ENCODE measurements around the gene SEMA3D. TPM values are rescaled to one million over a fixed set of nuclear protein-coding genes. Genes with fewer than 3 reads are reported as not detected.

Gene SEMA3D
- total RNA-seq, 1 experiment from 2014 or later: 0.61 TPM

DNA sequence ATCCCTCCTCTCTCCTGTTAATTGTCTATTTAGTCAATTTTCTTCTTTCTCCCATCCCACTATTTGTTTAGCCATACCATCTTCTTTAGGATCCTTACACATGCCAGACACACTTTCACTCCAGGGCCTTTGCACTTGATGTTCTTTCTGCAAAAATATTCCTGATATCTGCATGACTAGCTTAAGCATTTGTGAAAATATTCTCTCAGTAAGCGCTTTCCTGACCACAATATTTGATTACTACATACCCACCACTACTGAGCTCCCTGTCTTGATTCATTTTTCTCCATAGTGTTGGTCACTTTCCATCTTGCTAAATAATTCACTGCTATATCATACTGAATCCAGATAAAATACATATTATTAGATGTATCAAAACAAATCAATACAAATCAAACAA is 75.1 kb downstream of the SEMA3D start:
- Mint-ChIP-seq H3K9me3 (ENCODE audit: unreplicated experiment) (no peaks in the 10 kb centered on the region), H3K36me3 (ENCODE audit: insufficient read depth, unreplicated experiment) (no peaks in the 10 kb centered on the region), H3K27ac (ENCODE audit: unreplicated experiment) (no peak overlapping the region), H3K4me1 (ENCODE audit: low read depth, unreplicated experiment) (no peaks in the 10 kb centered on the region), H3K4me3 (ENCODE audit: unreplicated experiment) (no peak overlapping the region), H3K27me3 (ENCODE audit: insufficient read depth, unreplicated experiment) (peaks cover 4% of the 10 kb centered on the region)
- intact Hi-C loops (cut with micrococcal nuclease; ENCODE audit: unreplicated experiment): no loop called here
- H3K4me3 ChIP-seq (ENCODE audit: low read depth, low read length): no peak overlapping the region
- BruUV-seq (replicated peaks): no TSS peak
- TF ChIP-seq, protein P1, sequence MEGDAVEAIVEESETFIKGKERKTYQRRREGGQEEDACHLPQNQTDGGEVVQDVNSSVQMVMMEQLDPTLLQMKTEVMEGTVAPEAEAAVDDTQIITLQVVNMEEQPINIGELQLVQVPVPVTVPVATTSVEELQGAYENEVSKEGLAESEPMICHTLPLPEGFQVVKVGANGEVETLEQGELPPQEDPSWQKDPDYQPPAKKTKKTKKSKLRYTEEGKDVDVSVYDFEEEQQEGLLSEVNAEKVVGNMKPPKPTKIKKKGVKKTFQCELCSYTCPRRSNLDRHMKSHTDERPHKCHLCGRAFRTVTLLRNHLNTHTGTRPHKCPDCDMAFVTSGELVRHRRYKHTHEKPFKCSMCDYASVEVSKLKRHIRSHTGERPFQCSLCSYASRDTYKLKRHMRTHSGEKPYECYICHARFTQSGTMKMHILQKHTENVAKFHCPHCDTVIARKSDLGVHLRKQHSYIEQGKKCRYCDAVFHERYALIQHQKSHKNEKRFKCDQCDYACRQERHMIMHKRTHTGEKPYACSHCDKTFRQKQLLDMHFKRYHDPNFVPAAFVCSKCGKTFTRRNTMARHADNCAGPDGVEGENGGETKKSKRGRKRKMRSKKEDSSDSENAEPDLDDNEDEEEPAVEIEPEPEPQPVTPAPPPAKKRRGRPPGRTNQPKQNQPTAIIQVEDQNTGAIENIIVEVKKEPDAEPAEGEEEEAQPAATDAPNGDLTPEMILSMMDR (IDR thresholded peaks at IDR 0.05; ENCODE audit: insufficient read depth in 1 of 2, low read depth in 1 of 2, low read length in 1 of 2, severe bottlenecking in 1 of 2, unreplicated experiment in 1 of 2): no peak
- ChIA-PET CTCF (no interaction called here), POLR2A (no interaction called here)
- no peaks in the 10 kb centered on the region for H3K9me3 ChIP-seq
- H3K4me1 ChIP-seq: no peaks in the 10 kb centered on the region
- no peak for DNase-seq
- H3K36me3 ChIP-seq (ENCODE audit: control insufficient read depth, insufficient read depth, low read length): no peaks in the 10 kb centered on the region
- H3K27me3 ChIP-seq (replicated peaks; ENCODE audit: control insufficient read depth, insufficient read depth, low read length): no peaks in the 10 kb centered on the region

DNA sequence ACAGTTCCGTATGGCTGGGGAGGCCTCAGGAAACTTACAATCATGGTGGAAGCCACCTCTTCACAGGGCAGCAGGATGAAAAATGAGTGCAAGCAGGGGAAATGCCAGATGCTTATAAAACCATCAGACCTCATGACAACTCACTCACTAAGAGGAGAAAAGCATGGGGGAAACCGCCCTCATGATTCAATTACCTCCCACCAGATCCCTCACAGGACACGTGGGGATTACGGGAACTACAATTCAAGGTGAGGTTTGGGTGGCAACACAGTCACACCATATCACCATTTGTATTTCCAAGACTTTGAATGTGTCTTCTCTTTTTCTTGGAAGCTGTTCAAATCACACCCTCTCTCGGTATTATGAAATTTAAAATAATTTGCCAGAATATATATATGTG is 80.1 kb downstream of the SEMA3D start:
- H3K27ac Mint-ChIP-seq (ENCODE audit: unreplicated experiment): no peak overlapping the region
- no peaks in the 10 kb centered on the region for H3K36me3 Mint-ChIP-seq (ENCODE audit: insufficient read depth, unreplicated experiment)
- no peaks in the 10 kb centered on the region for H3K9me3 Mint-ChIP-seq (ENCODE audit: unreplicated experiment)
- CTCF ChIA-PET: no interaction called here
- Histone ChIP-seq H3K27me3 (replicated peaks; ENCODE audit: control insufficient read depth, insufficient read depth, low read length) (no peaks in the 10 kb centered on the region), H3K36me3 (ENCODE audit: control insufficient read depth, insufficient read depth, low read length) (no peaks in the 10 kb centered on the region), H3K9me3 (no peaks in the 10 kb centered on the region), H3K4me3 (ENCODE audit: low read depth, low read length) (no peak overlapping the region), H3K4me1 (peaks cover 4% of the 10 kb centered on the region; the same call in 1 of the 2 replicates)
- H3K4me3 Mint-ChIP-seq (ENCODE audit: unreplicated experiment): no peak overlapping the region
- intact Hi-C loops (cut with micrococcal nuclease; ENCODE audit: unreplicated experiment): no loop called here
- BruUV-seq (replicated peaks): no TSS peak
- H3K27me3 Mint-ChIP-seq (ENCODE audit: insufficient read depth, unreplicated experiment): peaks cover 4% of the 10 kb centered on the region
- H3K4me1 Mint-ChIP-seq (ENCODE audit: low read depth, unreplicated experiment): peaks cover 6% of the 10 kb centered on the region
- no peak for DNase-seq
- POLR2A ChIA-PET: no interaction called here
- TF ChIP-seq, protein P1 (IDR thresholded peaks at IDR 0.05; ENCODE audit: insufficient read depth in 1 of 2, low read depth in 1 of 2, low read length in 1 of 2, severe bottlenecking in 1 of 2, unreplicated experiment in 1 of 2): no peak

DNA sequence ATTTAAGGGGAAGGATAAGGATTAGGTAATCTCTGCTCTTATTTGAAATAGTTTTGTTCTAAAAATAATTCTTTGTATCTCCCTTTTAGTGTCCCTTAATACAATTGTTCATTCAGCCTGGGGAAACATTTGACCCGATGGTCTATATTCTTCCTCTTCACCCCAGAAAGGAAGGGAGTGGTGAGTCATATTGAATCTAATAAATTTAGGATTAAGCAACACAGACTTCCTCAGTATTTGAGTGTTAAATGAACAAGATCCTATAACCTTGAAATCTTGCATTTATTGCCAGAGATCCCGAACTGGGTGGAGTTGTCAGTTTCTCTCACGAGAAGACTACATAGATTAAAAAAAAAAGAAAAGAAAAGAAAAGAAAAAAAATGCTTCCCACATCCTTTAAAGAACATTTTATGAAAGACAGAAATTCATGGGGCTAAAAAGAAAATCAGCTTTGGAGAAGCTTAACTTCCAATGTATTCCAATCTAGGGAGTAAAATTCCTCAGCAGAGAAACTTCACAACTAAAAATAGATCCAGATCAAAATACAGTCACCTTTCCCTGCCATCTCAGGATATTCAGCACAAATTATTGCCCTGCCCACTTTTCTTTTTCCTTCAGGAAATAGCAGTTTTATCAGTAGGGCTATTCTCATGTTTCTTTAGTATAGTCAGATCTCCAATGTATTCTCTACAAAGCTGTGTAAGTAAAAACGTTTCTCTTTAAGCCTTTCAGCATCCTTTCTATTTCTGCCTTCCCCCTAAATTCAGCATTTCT is 82.2 kb downstream of the SEMA3D start:
- ChIA-PET CTCF (no interaction called here), POLR2A (no interaction called here)
- TF ChIP-seq, protein P1 (IDR thresholded peaks at IDR 0.05; ENCODE audit: insufficient read depth in 1 of 2, low read depth in 1 of 2, low read length in 1 of 2, severe bottlenecking in 1 of 2, unreplicated experiment in 1 of 2): no peak
- Mint-ChIP-seq H3K36me3 (ENCODE audit: insufficient read depth, unreplicated experiment) (no peaks in the 10 kb centered on the region), H3K4me3 (ENCODE audit: unreplicated experiment) (no peak overlapping the region), H3K27ac (ENCODE audit: unreplicated experiment) (no peak overlapping the region), H3K27me3 (ENCODE audit: insufficient read depth, unreplicated experiment) (peaks cover 4% of the 10 kb centered on the region), H3K9me3 (ENCODE audit: unreplicated experiment) (no peaks in the 10 kb centered on the region), H3K4me1 (ENCODE audit: low read depth, unreplicated experiment) (peaks cover 6% of the 10 kb centered on the region)
- peaks cover 4% of the 10 kb centered on the region; the same call in 1 of the 2 replicates for H3K4me1 ChIP-seq
- H3K27me3 ChIP-seq (replicated peaks; ENCODE audit: control insufficient read depth, insufficient read depth, low read length): no peaks in the 10 kb centered on the region
- intact Hi-C loops (cut with micrococcal nuclease; ENCODE audit: unreplicated experiment): no loop called here
- BruUV-seq (replicated peaks): no TSS peak
- no peaks in the 10 kb centered on the region for H3K36me3 ChIP-seq (ENCODE audit: control insufficient read depth, insufficient read depth, low read length)
- no peaks in the 10 kb centered on the region for H3K9me3 ChIP-seq
- H3K4me3 ChIP-seq (ENCODE audit: low read depth, low read length): no peak overlapping the region
- DNase-seq: no peak

All from Caco-2 (cell line).